GM15510 (cell line): ENCODE results near the gene IKBKE.
A peak's percentile ranks its signal among the peaks of the same experiment; 100 is the strongest.

Source experiments
- POLR2A ChIP-seq: IDR thresholded peaks from 3 replicates; pipeline ENCODE4 v1.6.1; 2011; ENCODE audit warnings: borderline replicate concordance; ENCODE audit not compliant: insufficient read length; ENCODE audit errors: extremely low read depth

The IKBKE gene

DNA sequence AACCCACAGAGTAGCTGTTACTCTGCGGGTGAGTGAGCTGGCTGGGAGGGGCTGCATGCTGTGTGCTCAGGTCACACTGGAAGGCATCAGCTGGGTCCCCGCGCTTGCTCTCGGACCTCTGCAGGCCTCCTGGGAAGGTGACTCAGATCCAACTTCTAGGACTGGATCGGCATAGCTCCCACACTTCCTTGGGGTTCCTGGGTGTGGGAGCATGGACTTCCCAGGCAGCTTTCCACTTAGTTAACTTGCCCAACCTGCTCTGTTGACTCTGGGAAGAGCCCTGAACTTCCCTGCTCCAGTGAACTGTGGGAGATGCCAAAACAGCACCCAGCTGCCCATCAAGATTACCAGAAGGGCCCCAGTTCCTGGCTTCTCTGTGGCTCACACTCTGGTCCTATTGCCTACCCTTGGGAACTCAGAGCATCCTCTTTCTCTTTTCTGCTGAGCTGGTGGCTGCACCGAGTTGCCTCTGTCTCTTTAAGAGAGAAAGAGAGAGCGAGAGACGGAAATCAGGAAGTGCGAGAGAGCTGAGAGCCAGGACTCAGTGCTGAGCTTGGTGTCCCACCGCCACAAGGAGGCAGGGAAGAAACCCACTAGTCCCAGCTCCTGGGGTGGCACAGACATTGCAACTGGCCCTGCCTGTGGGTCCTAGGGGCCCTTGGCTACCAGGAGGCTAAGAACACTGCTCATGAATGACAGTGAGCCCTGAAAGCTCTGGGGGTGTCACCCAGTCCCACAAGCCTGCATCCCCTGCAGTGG, at the start of gene IKBKE:
IKBKE (plus strand) TSS at position 544 of the 759 bp plus-strand sequence. CDS start 2,752 bp downstream, outside the sequence.
- peak; percentile 71 for TF ChIP-seq POLR2A

DNA sequence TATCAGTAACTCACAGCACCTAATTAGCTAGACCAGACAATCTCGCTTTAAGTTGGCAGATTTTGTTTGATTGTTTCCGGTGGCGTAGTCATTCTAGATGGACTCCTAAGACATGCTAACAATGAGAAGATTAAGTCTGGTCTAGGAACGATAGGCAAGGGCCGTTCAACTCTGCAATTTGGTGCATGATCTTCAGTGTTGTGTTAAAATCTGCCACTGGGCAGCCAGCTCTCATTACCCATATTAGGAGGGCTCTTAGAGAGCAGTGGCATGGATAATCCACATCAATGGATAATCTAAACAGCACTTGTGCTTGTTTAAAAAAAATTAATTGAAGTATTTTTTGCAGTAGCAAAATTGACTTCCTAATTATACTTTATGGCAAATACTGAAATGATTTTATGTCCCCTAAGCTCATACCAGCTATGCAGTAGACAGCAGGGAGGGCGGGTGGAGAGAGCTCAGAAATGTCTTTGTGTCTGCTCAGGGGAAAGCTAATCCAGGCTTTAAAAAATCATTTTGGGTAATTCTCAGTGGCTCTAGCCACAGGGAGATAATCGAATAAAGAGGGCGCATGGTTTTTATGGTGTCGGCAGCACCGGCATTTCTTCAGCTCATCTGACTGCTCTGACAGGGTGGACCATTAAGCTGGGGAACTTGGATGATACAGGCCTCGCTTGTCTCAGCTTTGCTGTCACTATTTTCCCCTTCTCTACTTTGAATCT, 48.5 kb upstream of the IKBKE start:
- TF ChIP-seq POLR2A: no peak

DNA sequence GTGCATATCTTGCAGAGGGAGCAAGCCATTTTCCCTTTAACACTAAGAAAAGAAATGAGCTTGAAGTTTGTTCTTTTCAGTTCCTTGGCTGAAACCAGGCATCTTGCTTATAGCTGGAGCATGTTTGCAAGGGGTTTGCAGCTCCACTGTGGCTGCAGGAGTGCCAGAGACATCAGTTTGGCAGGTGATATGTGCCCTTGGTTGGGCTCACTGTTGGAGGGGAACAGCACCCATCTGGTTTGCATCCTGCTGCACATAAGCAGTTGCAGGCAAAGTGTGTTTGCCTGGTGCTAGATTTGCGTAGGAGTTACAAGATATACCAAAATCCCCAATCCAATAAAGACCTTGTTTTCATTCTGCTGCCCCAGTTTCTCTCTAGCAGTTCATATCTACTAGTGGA, 47.8 kb upstream of the IKBKE start:
- TF ChIP-seq POLR2A: no peak

DNA sequence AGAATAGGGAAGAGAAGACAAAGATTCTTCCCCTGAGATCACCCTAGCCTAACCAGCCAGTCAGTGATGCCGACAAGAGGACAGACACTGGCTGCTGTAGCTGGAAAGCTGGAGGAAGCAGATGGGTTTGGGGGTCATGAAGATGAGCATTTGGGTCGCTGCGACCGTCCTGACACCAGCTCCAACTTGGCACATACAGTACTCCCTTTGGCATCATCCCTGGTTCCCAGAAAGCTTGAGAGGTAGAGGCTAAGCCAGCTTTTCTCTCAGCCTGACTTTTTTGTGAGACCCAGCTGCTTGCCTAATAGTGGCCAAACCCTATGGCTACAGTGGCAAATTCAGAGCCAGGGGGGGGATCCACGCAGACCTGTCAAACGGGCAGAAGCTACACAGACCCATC, 43.0 kb upstream of the IKBKE start:
- no peak for TF ChIP-seq POLR2A

DNA sequence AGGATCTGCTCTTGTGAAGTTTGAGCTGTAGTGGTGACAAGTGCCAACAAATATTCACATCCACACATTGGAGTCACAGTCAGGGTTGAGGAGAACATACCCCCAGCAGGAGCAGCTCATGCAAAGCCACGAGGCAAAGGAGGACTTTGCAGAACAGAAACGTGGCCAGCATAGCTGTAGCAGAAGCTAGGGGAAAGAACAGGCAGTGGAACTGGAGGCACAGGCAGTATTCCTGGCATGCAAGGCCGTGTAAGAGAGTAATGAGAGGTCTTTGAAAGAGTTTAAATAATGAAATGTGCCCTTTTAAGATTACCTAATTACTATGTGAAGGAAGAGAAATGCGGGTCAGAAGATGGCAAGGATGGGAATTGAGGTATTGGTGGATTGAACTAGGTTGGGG, 40.9 kb upstream of the IKBKE start:
- TF ChIP-seq POLR2A: no peak

DNA sequence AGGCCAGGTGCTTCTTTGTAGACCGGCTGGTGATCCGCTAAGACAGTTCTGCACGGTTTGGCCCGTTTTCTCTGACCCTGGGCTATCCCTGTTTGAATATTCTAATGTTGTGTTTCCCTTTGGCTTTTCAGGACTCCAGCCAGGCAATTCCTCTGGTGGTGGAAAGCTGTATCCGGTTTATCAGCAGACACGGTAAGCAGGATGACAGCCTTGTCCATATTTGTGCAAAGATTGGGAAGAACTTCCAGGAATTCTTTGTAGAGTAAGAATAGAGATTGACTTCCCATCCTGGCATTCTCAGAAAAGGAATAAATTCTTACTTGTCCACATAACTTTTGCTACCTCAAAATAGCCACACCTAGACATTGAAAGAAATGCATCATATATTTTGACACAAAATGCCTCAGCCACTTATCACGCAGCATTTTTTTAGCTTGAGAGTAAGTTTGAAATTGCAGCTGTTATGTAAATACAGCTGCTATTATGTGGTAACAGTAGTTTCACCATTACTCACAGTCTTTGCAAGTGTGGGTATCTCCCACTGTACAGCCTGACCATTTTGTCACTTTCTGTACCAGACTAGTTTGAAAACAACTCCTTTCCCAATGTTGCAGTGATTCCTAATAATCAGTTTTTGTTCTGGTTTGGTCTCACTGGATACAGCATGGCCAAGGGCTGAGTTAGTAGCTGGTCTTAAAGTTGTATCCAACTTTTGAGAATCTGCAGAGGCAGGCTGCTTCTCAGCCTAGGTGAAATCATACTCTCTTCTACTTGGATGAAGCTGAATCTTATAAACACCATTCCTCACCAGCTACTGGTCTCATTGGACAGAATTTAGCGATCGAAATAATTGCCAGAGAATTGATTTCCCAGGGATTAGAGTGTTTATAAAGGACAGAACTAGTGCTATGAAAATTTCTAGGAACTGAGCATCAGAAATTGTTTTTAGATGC, 40.0 kb upstream of the IKBKE start:
- TF ChIP-seq POLR2A: no peak

DNA sequence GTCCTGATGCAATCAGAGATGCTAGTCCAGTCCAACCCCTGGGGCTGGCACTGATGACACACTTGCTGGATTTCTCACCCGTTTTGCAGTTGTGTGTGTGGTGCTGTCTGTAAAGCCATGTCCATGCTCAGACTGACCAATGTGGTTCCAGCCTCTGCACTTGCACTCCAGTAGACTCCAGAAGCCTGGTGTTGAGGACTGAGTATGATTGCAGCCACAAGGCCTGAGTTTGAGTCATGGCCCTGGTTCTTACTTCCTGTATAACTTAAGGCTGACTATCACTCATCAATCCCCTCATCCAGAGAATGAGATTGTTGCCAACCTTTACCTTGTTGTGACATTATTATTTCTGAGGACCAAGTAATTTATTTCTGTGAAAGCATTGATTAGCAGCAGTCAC, 34.8 kb upstream of the IKBKE start:
- TF ChIP-seq POLR2A: no peak

DNA sequence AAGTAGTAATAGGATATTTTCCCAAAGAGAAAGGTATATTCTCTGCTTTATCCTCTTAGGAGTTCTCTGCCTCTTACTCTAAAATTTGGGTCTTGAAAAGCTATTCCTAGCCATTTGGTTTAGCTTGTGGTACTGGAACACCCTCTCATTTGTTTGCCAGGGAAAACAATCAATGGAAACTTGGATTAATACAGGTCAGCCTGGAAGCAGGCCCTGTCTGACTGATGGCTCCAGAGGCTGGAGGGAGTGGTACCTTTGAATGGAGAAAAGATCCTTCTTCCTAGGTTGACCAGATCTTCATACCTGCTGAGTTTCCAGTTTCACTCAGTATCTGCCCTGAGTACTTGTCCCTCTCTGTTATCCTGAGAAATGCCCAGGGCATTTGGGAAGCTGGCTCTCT, 31.7 kb upstream of the IKBKE start:
- TF ChIP-seq POLR2A: no peak

DNA sequence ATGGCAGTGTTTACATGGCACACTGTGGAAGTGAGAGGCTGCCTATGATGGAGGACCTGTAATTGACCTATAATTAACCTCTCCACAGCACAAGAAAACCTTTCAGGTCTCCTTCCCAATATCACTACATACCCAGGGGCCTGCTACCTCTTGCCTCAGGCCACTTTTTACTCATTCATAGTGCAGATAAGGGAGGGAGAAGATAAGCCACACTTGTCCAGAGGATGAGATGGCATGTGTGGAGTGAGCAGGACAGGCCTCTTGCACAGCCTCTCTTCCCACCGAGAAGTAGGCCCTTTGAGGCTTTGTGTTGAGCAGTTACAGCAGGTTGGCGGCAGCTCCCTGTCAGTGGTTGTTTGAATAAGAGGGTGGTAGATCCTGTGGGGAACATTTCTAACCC, 31.1 kb upstream of the IKBKE start:
- TF ChIP-seq POLR2A: no peak

DNA sequence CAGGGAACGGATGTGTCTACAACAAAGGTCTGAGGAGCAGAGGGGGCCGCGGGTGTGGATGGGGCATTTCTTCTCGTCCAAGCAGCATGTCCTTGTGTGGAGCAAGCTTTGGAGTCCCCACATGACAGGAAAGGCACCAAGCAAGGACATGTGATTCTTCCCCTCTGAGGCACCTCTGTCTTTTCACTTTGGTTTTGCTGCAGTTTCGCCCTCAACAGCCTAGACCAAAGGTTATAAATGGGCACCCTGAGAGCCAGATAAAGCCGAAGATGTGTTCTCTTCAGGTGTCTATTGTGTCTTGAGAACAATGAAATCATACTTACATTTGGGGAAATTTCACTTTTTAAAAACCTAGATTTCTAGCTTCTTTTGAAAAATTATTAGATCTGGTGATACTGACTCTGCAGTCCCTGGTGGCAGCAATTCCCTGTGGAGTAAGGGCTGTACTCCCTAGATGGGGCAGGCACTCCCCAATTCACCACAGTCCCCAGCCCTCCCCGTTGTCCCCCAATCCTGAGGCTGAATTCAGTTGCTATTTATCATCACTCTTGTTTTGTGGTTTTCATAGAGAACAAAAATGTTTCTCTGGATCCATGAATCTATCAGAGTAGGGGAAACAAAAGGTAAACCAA, 28.8 kb upstream of the IKBKE start:
- no peak for TF ChIP-seq POLR2A

DNA sequence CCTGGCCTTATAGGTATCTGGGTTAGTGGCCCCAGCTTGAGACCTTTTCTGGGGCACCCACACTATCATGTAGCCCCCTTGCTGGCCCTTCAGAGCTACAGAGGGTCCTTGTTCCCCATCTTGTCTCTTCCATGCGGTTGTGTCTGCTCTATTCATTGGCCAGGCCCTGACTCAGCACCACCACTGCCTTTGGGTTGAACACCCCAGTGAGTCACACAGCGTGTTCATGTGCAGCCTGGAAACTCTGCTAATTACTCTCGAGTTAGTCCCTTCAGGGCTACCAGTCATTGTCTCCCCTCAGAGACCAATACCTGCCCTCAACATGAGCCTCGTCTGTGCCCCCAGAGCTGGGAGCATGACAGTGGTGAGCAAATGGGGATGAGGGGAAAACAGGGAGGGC, 28.2 kb upstream of the IKBKE start:
- TF ChIP-seq POLR2A: no peak

DNA sequence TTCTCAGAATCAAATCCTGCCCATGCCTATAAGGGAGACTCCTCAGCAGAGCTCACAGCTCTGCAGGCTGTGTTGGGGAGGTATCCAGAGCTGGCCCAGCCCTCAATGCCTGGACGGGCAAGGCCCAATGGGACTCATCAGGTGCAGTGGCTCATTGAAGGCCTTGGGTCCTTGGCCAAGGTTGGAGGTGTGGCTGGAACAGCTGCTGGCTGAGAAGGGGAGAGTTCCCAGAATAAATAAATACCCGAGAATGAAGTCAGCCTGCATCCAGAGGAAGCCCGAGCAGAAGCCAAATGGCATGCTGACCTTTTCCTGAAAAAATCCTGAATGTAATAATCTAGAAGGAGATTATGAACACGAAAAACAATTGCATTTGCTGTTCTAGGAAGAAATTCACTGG, 25.2 kb upstream of the IKBKE start:
- TF ChIP-seq POLR2A: no peak

DNA sequence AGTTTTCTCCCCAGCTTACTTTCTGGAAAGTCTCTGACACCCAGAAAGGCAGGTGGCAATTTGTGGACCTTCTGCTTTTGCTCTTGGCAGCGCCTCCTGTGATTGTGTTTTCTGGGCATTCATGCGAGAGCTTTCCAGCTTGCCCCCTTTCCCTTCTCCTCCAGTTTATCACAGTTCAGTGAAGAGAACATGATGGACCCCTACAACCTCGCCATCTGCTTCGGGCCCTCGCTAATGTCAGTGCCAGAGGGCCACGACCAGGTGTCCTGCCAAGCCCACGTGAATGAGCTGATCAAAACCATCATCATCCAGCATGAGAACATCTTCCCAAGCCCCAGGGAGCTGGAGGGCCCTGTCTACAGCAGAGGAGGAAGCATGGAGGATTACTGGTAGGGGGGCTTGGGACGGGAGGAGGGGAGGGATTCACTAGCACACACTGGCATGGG, 24.3 kb upstream of the IKBKE start:
- no peak for TF ChIP-seq POLR2A

DNA sequence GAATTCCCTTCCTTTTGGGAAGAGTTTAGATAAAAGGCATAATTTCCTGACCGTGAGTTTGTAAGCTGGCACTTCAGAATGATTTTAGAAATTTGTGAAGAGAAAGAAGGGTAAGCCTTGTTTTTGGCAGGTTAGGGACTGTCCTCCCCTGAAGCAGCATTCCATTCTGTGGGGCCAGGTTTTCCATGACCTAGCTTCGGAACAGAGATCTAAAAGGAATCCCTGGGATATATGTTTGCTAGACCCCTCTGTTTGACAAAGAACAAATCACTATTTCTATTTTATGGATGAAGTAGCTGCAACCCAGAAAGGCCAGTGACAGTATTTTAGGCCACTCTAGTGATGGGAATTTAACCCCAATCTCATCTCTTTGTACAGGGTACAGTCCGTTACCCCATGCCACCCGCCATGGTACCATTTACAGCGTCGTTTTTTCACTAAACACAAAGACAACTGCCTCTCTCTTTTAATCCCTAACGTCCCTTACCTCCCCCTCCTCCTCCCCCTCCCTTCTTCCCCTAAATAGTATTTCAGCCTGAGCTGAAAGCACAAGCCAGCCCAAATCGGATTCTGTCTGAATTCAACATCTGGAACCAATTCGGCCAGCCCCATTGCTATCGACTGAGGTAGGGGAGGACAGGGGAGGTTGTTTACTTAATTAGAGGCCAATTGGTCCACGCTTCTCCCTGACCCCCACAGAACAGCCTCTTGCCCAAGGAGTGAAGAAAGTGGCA, 23.4 kb upstream of the IKBKE start:
- TF ChIP-seq POLR2A: no peak
